ENCODE data around the gene NEK4. TPM values are rescaled to one million over a fixed set of nuclear protein-coding genes. Genes with fewer than 3 reads are reported as not detected.

Gene NEK4
- polyA plus RNA-seq, 1 experiment: 14.4 TPM

DNA sequence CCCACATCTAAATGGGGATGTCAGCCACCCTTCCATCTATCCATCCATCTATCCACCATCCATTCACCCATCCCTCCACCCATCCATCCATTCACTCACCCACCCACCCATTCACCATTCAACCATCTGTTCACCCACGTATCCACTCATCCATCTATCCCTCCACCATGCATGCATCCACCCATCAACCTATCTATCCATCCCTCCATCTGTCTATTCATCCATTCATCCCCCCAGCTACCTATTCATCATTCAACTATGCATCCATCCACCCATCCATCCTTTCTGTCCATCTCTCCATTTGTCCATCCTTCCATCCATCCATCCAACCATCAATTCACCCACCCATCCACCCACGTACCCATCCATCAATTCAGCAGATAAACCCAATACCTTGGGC is 38.4 kb upstream of the NEK4 start:
- no peaks in the 10 kb centered on the region; the same call in 1 of the 2 replicates for H3K9me3 ChIP-seq (ENCODE audit: control insufficient read depth, insufficient read depth, low read length)
- H3K27me3 ChIP-seq (ENCODE audit: control insufficient read depth, insufficient read depth, low read length): peaks cover 32% of the 10 kb centered on the region
- DNase-seq (ENCODE audit: low read depth, low spot score): no peak
- no peak overlapping the region for H3K27ac ChIP-seq (ENCODE audit: low read depth, low read length)
- POLR2A ChIA-PET: no interaction called here
- CTCF ChIA-PET: no interaction called here
- no peak for TF ChIP-seq CTCF (IDR thresholded peaks at IDR 0.05; ENCODE audit: low read depth, low read length)
- H3K4me3 ChIP-seq (ENCODE audit: low read depth, low read length): no peak overlapping the region

GRCh38 chr3:52805270-52806039 is 34.7 kb upstream of the NEK4 start:
- H3K9me3 ChIP-seq (ENCODE audit: control insufficient read depth, insufficient read depth, low read length): no peaks in the 10 kb centered on the region; the same call in 1 of the 2 replicates
- ChIA-PET CTCF (no interaction called here), POLR2A (interaction anchor here (0.7 kb wide), 1 partner anchor 13 kb away, joined by 8 read pairs; no protein-coding TSS in a partner anchor)
- H3K27me3 ChIP-seq (ENCODE audit: control insufficient read depth, insufficient read depth, low read length): peaks cover 17% of the 10 kb centered on the region
- TF ChIP-seq CTCF (IDR thresholded peaks at IDR 0.05; ENCODE audit: low read depth, low read length): no peak
- no peak overlapping the region for H3K4me3 ChIP-seq (ENCODE audit: low read depth, low read length)
- H3K27ac ChIP-seq (ENCODE audit: low read depth, low read length): no peak overlapping the region
- no peak for DNase-seq (ENCODE audit: low read depth, low spot score)

DNA sequence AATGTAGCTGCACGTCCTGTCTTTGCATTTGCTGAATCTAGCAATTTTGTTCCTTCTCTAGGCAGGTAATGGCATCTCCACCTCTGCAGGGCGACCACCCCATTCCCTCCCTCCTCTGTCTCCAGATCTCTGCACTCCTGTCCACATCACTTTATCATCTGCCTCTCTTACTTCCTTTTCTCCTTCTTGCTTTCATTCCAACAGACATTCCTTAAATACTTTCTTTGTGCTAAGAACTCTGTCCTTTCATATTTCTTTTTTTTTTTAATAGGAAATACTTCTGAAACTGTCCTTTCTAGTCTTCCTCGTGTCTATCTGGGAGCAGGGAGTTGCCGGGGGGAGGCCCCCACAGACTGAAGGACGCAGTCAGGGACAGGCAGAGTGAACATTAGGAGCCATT is 31.1 kb upstream of the NEK4 start:
- peaks cover 3% of the 10 kb centered on the region for H3K27me3 ChIP-seq (ENCODE audit: control insufficient read depth, insufficient read depth, low read length)
- no peaks in the 10 kb centered on the region; the same call in 1 of the 2 replicates for H3K9me3 ChIP-seq (ENCODE audit: control insufficient read depth, insufficient read depth, low read length)
- no peak for DNase-seq (ENCODE audit: low read depth, low spot score)
- CTCF ChIA-PET: no interaction called here
- POLR2A ChIA-PET: no interaction called here
- no peak overlapping the region for H3K27ac ChIP-seq (ENCODE audit: low read depth, low read length)
- no peak for TF ChIP-seq CTCF (IDR thresholded peaks at IDR 0.05; ENCODE audit: low read depth, low read length)
- H3K4me3 ChIP-seq (ENCODE audit: low read depth, low read length): no peak overlapping the region

GRCh38 chr3:52800079-52800478 is 29.3 kb upstream of the NEK4 start:
- no peaks in the 10 kb centered on the region; the same call in 1 of the 2 replicates for H3K9me3 ChIP-seq (ENCODE audit: control insufficient read depth, insufficient read depth, low read length)
- no peak for DNase-seq (ENCODE audit: low read depth, low spot score)
- CTCF ChIA-PET: no interaction called here
- no peaks in the 10 kb centered on the region for H3K27me3 ChIP-seq (ENCODE audit: control insufficient read depth, insufficient read depth, low read length)
- no peak for TF ChIP-seq CTCF (IDR thresholded peaks at IDR 0.05; ENCODE audit: low read depth, low read length)
- H3K27ac ChIP-seq (ENCODE audit: low read depth, low read length): no peak overlapping the region
- POLR2A ChIA-PET: no interaction called here
- H3K4me3 ChIP-seq (ENCODE audit: low read depth, low read length): no peak overlapping the region

DNA sequence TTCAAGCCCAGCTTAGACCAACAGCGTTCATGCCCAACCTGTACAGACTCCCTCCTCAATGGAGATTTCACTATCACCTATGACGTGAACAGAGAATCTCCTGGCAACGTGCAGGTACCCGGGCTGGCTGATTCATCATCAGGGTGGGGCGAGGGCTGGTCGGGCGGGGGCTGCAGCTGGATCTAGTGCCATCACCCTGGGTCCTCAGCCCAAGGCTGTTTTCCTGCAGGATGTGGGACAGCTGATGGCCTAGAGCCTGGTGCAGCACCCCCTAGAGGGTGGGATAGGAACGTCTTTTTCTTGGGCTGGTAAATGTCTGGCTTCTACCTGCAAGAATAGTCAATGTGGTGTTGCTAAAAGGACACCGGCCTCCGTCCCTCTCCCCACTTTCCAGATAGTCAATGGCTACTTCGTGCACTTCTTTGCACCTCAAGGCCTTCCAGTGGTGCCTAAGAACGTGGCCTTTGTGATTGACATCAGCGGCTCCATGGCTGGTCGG is 28.3 kb upstream of the NEK4 start:
- no peaks in the 10 kb centered on the region; the same call in 1 of the 2 replicates for H3K9me3 ChIP-seq (ENCODE audit: control insufficient read depth, insufficient read depth, low read length)
- no peaks in the 10 kb centered on the region for H3K27me3 ChIP-seq (ENCODE audit: control insufficient read depth, insufficient read depth, low read length)
- CTCF ChIA-PET: no interaction called here
- H3K27ac ChIP-seq (ENCODE audit: low read depth, low read length): no peak overlapping the region
- TF ChIP-seq CTCF (IDR thresholded peaks at IDR 0.05; ENCODE audit: low read depth, low read length): peak; percentile 36
- no peak overlapping the region for H3K4me3 ChIP-seq (ENCODE audit: low read depth, low read length)
- POLR2A ChIA-PET: interaction anchor here (1.0 kb wide), 1 partner anchor 28 kb away, joined by 4 read pairs; the partner anchor contains the start of gene NEK4
- DNase-seq (ENCODE audit: low read depth, low spot score): no peak
